KMS-11 (cell line): ENCODE measurements around the gene OTOF.

Source experiments
- H2AFZ ChIP-seq: fragments of 200-600 bp; sonication (generic); 2 replicates; pipeline ENCODE4 v1.6.1; 2016; ENCODE audit warnings: antibody characterized with exemption, mixed run types, low read depth
- H3K27ac ChIP-seq: fragments of 200-600 bp; sonication (generic); 2 replicates; pipeline ENCODE4 v1.6.1; 2016; ENCODE audit warnings: mild to moderate bottlenecking, mixed run types
- H3K27me3 ChIP-seq: fragments of 200-600 bp; sonication (generic); 2 replicates; pipeline ENCODE4 v1.6.1; 2017; ENCODE audit warnings: mild to moderate bottlenecking, low read depth, mixed run types, moderate library complexity; ENCODE audit not compliant: insufficient read depth
- H3K36me3 ChIP-seq: fragments of 200-600 bp; sonication (generic); 2 replicates; pipeline ENCODE4 v1.6.1; 2017; ENCODE audit warnings: mild to moderate bottlenecking, mixed run types; ENCODE audit not compliant: insufficient read depth
- H3K4me1 ChIP-seq: fragments of 200-600 bp; sonication (generic); 2 replicates; pipeline ENCODE4 v1.6.1; 2016; ENCODE audit warnings: mild to moderate bottlenecking, low read depth, mixed run types; ENCODE audit not compliant: poor library complexity, severe bottlenecking
- H3K4me2 ChIP-seq: fragments of 200-600 bp; sonication (generic); 2 replicates; pipeline ENCODE4 v1.7.0; 2016; ENCODE audit warnings: mild to moderate bottlenecking, mixed run types
- H3K4me3 ChIP-seq: fragments of 200-600 bp; sonication (generic); IDR thresholded peaks from 2 replicates; pipeline ENCODE4 v1.6.1; 2017; ENCODE audit warnings: low read depth, low read length, mixed read lengths; ENCODE audit not compliant: insufficient read depth
- H3K79me2 ChIP-seq: fragments of 200-600 bp; sonication (generic); 2 replicates; pipeline ENCODE4 v1.6.1; 2016; ENCODE audit warnings: low read depth, mixed run types; ENCODE audit not compliant: insufficient read depth
- H3K9ac ChIP-seq: fragments of 200-600 bp; sonication (generic); 2 replicates; pipeline ENCODE4 v1.6.1; 2016; ENCODE audit warnings: mild to moderate bottlenecking, mixed run types
- H4K20me1 ChIP-seq: fragments of 200-600 bp; sonication (generic); 2 replicates; pipeline ENCODE4 v1.6.1; 2016; ENCODE audit warnings: mild to moderate bottlenecking, mixed run types; ENCODE audit not compliant: insufficient read depth
- TF ChIP-seq, protein P1 (sequence below): fragments of 200-600 bp; sonication (generic); conservative IDR thresholded peaks from 2 replicates; pipeline ENCODE4 v1.6.1; 2017; ENCODE audit warnings: low read depth, mild to moderate bottlenecking, antibody characterized with exemption, low read length, moderate library complexity, mixed read lengths

The OTOF gene

GRCh38 chr2:26509141-26509540, 31.2 kb upstream of the OTOF start:
- Histone ChIP-seq H3K4me3 (no peak overlapping the region), H3K36me3 (no peaks in the 10 kb centered on the region), H3K4me1 (no peaks in the 10 kb centered on the region), H3K9ac (no peak overlapping the region), H2AFZ (no peak overlapping the region), H4K20me1 (no peaks in the 10 kb centered on the region), H3K79me2 (no peaks in the 10 kb centered on the region), H3K27me3 (peaks cover 26% of the 10 kb centered on the region), H3K4me2 (no peak overlapping the region), H3K27ac (no peak overlapping the region)
- TF ChIP-seq, protein P1, sequence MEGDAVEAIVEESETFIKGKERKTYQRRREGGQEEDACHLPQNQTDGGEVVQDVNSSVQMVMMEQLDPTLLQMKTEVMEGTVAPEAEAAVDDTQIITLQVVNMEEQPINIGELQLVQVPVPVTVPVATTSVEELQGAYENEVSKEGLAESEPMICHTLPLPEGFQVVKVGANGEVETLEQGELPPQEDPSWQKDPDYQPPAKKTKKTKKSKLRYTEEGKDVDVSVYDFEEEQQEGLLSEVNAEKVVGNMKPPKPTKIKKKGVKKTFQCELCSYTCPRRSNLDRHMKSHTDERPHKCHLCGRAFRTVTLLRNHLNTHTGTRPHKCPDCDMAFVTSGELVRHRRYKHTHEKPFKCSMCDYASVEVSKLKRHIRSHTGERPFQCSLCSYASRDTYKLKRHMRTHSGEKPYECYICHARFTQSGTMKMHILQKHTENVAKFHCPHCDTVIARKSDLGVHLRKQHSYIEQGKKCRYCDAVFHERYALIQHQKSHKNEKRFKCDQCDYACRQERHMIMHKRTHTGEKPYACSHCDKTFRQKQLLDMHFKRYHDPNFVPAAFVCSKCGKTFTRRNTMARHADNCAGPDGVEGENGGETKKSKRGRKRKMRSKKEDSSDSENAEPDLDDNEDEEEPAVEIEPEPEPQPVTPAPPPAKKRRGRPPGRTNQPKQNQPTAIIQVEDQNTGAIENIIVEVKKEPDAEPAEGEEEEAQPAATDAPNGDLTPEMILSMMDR, result no peak

DNA sequence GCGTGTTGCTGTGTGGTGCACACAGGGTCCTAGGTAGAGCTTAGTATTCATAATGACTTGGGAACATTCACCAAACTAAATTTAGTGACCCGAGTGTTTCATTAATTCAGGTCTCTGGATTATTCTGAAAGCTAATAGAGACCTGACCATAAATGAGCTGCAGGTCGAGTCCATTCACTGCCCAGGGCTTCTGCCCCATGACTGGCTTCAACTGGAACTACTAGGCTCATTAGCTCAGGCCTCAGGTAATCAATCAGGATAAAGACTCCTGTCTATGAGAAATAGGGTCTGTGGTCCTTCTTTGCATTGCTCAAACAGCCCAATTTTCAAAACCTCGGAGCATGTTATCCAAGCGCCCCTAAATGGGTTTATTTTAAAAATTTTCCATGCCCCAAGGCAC, 30.0 kb upstream of the OTOF start:
- TF ChIP-seq, protein P1, result no peak
- Histone ChIP-seq H3K27ac (no peak overlapping the region), H3K36me3 (no peaks in the 10 kb centered on the region), H3K9ac (no peak overlapping the region), H2AFZ (no peak overlapping the region), H3K4me3 (no peak overlapping the region), H3K4me1 (no peaks in the 10 kb centered on the region), H3K79me2 (no peaks in the 10 kb centered on the region), H3K27me3 (peaks cover 17% of the 10 kb centered on the region), H3K4me2 (no peak overlapping the region), H4K20me1 (no peaks in the 10 kb centered on the region)

- Histone ChIP-seq H3K27ac (no peak overlapping the region), H2AFZ (no peak overlapping the region), H3K27me3 (peaks cover 16% of the 10 kb centered on the region), H3K4me2 (no peak overlapping the region), H3K36me3 (no peaks in the 10 kb centered on the region), H3K9ac (no peak overlapping the region), H3K79me2 (no peaks in the 10 kb centered on the region), H3K4me3 (no peak overlapping the region), H3K4me1 (no peaks in the 10 kb centered on the region), H4K20me1 (no peaks in the 10 kb centered on the region)
- TF ChIP-seq, protein P1, result no peak
Measured at GRCh38 chr2:26507088-26507487, 29.2 kb upstream of the OTOF start.

GRCh38 chr2:26506279-26506678, 28.4 kb upstream of the OTOF start:
- H3K4me2 ChIP-seq, result no peak overlapping the region
- H3K79me2 ChIP-seq, result no peaks in the 10 kb centered on the region
- no peak overlapping the region for H3K27ac ChIP-seq
- H2AFZ ChIP-seq, result no peak overlapping the region
- no peak overlapping the region for H3K9ac ChIP-seq
- no peaks in the 10 kb centered on the region for H3K36me3 ChIP-seq
- no peaks in the 10 kb centered on the region for H3K4me1 ChIP-seq
- TF ChIP-seq, protein P1, result no peak
- H3K27me3 ChIP-seq, result peaks cover 12% of the 10 kb centered on the region
- H4K20me1 ChIP-seq, result no peaks in the 10 kb centered on the region
- H3K4me3 ChIP-seq, result no peak overlapping the region
